Esophagus muscularis mucosa (tissue), 2 donors: ENCODE data around the gene AXIN1.

ENCODE experiments used
- EP300 ChIP-seq: sonication (generic); formaldehyde crosslinking; IDR thresholded peaks from one replicate; pipeline ENCODE4 v1.6.1; 2017; ENCODE audit warnings: antibody characterized with exemption
- POLR2A ChIP-seq: fragments of 450-650 bp; IDR thresholded peaks from one replicate; pipeline ENCODE4 v1.6.1; 2017; ENCODE audit warnings: antibody characterized with exemption, moderate library complexity, mild to moderate bottlenecking, low read depth

- TF ChIP-seq POLR2A (no peak), EP300 (no peak)
These were observed 72.5 kb downstream of the AXIN1 start for GRCh38 chr16:280005-280460.
